OCI-LY7 (cell line): ENCODE measurements around the gene TECR. TPM values are rescaled to one million over a fixed set of nuclear protein-coding genes. Genes with fewer than 3 reads are reported as not detected.

Source experiments
- BruUV-seq: library from RNA; stranded (reverse); fragments of 400-500 nt; replicated peaks from 2 replicates; lab custom pipeline; 2021; lab: Mats Ljungman, UMichigan
- CTCF ChIA-PET: fragments of 300-600 bp; sonication (Branson Sonifier 250); formaldehyde crosslinking; loops from one replicate; lab custom pipeline; 2022; ENCODE audit warnings: antibody characterized with exemption; ENCODE audit not compliant: unreplicated experiment; lab: Charles Lee
- POLR2A ChIA-PET: fragments of 300-600 bp; sonication (Branson Sonifier 250); formaldehyde crosslinking; loops from one replicate; lab custom pipeline; 2022; ENCODE audit warnings: antibody characterized with exemption; lab: Charles Lee
- DNase-seq: peaks from one replicate; pipeline ENCODE4 v3.0.0-alpha.2; 2015; ENCODE audit warnings: low spot score
- H2AFZ ChIP-seq: fragments of 200-600 bp; sonication (generic), shearing (Covaris generic); 2 replicates; pipeline ENCODE4 v1.6.1; 2014; ENCODE audit warnings: mild to moderate bottlenecking, antibody characterized with exemption, low read length, moderate library complexity
- H3K27ac ChIP-seq: fragments of 200-600 bp; sonication (generic); 2 replicates; pipeline ENCODE4 v1.5.1; 2014; ENCODE audit warnings: mixed run types, low read depth, mild to moderate bottlenecking, moderate library complexity, low read length, inconsistent platforms; ENCODE audit not compliant: poor library complexity, severe bottlenecking
- H3K36me3 ChIP-seq: fragments of 200-600 bp; sonication (generic); 2 replicates; pipeline ENCODE4 v1.6.1; 2014; ENCODE audit warnings: mild to moderate bottlenecking, antibody characterized with exemption, low read length, moderate library complexity, mixed read lengths; ENCODE audit not compliant: insufficient read depth
- H3K4me1 ChIP-seq: fragments of 200-600 bp; sonication (generic); 2 replicates; pipeline ENCODE4 v1.5.1; 2014; ENCODE audit warnings: mild to moderate bottlenecking, low read length; ENCODE audit not compliant: insufficient read depth, poor library complexity, severe bottlenecking
- H3K4me2 ChIP-seq: fragments of 200-600 bp; sonication (generic); 2 replicates; pipeline ENCODE4 v1.6.1; 2014; ENCODE audit warnings: mild to moderate bottlenecking, low read length
- H3K4me3 ChIP-seq: fragments of 200-600 bp; sonication (generic); 2 replicates; pipeline ENCODE4 v1.5.1; 2014; ENCODE audit warnings: mild to moderate bottlenecking, low read depth, low read length; ENCODE audit not compliant: poor library complexity, severe bottlenecking
- H3K79me2 ChIP-seq: fragments of 200-600 bp; sonication (generic); 2 replicates; pipeline ENCODE4 v1.6.1; 2016; ENCODE audit warnings: low read depth, mild to moderate bottlenecking, low read length, moderate library complexity, mixed read lengths; ENCODE audit not compliant: insufficient read depth
- H3K9me2 ChIP-seq: fragments of 200-600 bp; sonication (generic); 2 replicates; pipeline ENCODE4 v1.6.1; 2016; ENCODE audit warnings: mild to moderate bottlenecking, low read length, mixed read lengths; ENCODE audit not compliant: insufficient read depth
- H3K9me3 ChIP-seq: fragments of 200-600 bp; sonication (generic); 2 replicates; pipeline ENCODE4 v1.6.1; 2014; ENCODE audit warnings: mild to moderate bottlenecking, mixed run types, low read length, mixed read lengths
- H4K20me1 ChIP-seq: fragments of 200-600 bp; sonication (generic); 2 replicates; pipeline ENCODE4 v1.6.1; 2014; ENCODE audit warnings: mild to moderate bottlenecking, antibody characterized with exemption, low read length, moderate library complexity, mixed read lengths; ENCODE audit not compliant: insufficient read depth
- CTCF ChIP-seq: fragments of 200-600 bp; sonication (generic); conservative IDR thresholded peaks from 2 replicates; pipeline ENCODE4 v1.5.1; 2014; ENCODE audit warnings: mild to moderate bottlenecking, antibody characterized with exemption, low read length, moderate library complexity, mixed read lengths
- EZH2phosphoT487 ChIP-seq: fragments of 200-600 bp; sonication (generic); IDR thresholded peaks from 2 replicates; pipeline ENCODE4 v1.6.1; 2018; ENCODE audit warnings: low read depth, borderline replicate concordance, mild to moderate bottlenecking, mixed run types, antibody characterized with exemption, low read length, moderate library complexity, mixed read lengths
- intact Hi-C: fragments of 100-400 bp; cut with micrococcal nuclease; formaldehyde crosslinking; loops from one replicate; pipeline ENCODE4 v1.10.0; 2022; ENCODE audit not compliant: unreplicated experiment
- total RNA-seq, 2 experiments: library from RNA; depleted of rRNA in 1 of 2; stranded (reverse); fragments of >200 nt in 1 of 2; shearing (Covaris generic) in 1 of 2; gene quantifications; 2 replicates each; pipeline ENCODE4 v1.2.3, GENCODE V29; 2014 to 2022

Gene TECR
- total RNA-seq, 2 experiments from 2014 or later, result 81.4 to 128 TPM

GRCh38 chr19:14480700-14481079 is 48.7 kb upstream of the TECR start:
- no peak overlapping the region for H3K4me3 ChIP-seq
- H3K79me2 ChIP-seq, result no peaks in the 10 kb centered on the region
- no peaks in the 10 kb centered on the region for H3K36me3 ChIP-seq
- H3K4me1 ChIP-seq, result no peaks in the 10 kb centered on the region
- no peak for DNase-seq
- no peak overlapping the region for H3K27ac ChIP-seq
- no peaks in the 10 kb centered on the region for H3K9me2 ChIP-seq
- H3K9me3 ChIP-seq, result no peaks in the 10 kb centered on the region
- intact Hi-C loops, result loop anchor here (10.0 kb wide), 2 partner anchors 116 to 276 kb away; partner anchors contain the start of gene ADGRL1
- no peak overlapping the region for H3K4me2 ChIP-seq
- CTCF ChIA-PET, result interaction anchor here (0.6 kb wide), 1 partner anchor 17 kb away, joined by 3 read pairs; no protein-coding TSS in a partner anchor
- H4K20me1 ChIP-seq, result no peaks in the 10 kb centered on the region
- TF ChIP-seq CTCF, result no peak
- TF ChIP-seq EZH2phosphoT487, result no peak
- no peak overlapping the region for H2AFZ ChIP-seq
- BruUV-seq, result no TSS peak
- POLR2A ChIA-PET, result interaction anchor here (0.7 to 0.9 kb wide), 2 partner anchors 49 to 344 kb away, joined by 3 read pairs; partner anchors contain the start of gene ASF1B

- Histone ChIP-seq H3K9me3 (no peaks in the 10 kb centered on the region), H3K27ac (no peak overlapping the region), H3K9me2 (no peaks in the 10 kb centered on the region), H4K20me1 (no peaks in the 10 kb centered on the region), H2AFZ (no peak overlapping the region), H3K4me1 (peaks cover 4% of the 10 kb centered on the region), H3K4me3 (no peak overlapping the region), H3K4me2 (no peak overlapping the region), H3K36me3 (no peaks in the 10 kb centered on the region), H3K79me2 (no peaks in the 10 kb centered on the region)
- TF ChIP-seq CTCF (no peak), EZH2phosphoT487 (no peak)
- intact Hi-C loops, result loop anchor here (10.0 kb wide), 2 partner anchors 118 to 278 kb away; partner anchors contain the start of gene ADGRL1
- ChIA-PET CTCF (no interaction called here), POLR2A (no interaction called here)
- no peak for DNase-seq
- BruUV-seq, result no TSS peak
Observed at GRCh38 chr19:14482172-14482941, 47.0 kb upstream of the TECR start.
